K562 (cell line): ENCODE measurements around the gene KRT33B. TPM values are rescaled to one million over a fixed set of nuclear protein-coding genes. Genes with fewer than 3 reads are reported as not detected.

Experiments used
- polyA plus RNA-seq, 8 experiments: library from polyadenylated mRNA; depleted of rRNA in 4 of 8; stranded (reverse) in 5 of 8; unstranded in 3 of 8; fragments of >200 nt; fragmentation: Nextera tagmentation in 2 of 8; fragmentation: Illumina TruSeq in 1 of 8; extraction: Ambion mirVana in 2 of 8; extraction: Trizol in 1 of 8; gene quantifications; 2 replicates each; pipeline versions ENCODE4 v1.2.1 to v1.2.3, GENCODE V29; 2011 to 2014; ENCODE audit warnings: inconsistent platforms in 1 of 8, missing spikeins in 1 of 8
- total RNA-seq, 7 experiments: library from RNA; depleted of rRNA in 6 of 7; stranded (reverse); fragments of >200 nt in 6 of 7; fragmentation: Illumina TruSeq in 2 of 7; extraction: Trizol in 2 of 7; gene quantifications; 2 replicates each; pipeline versions ENCODE4 v1.2.1 to v1.2.3, GENCODE V29; 2011 to 2021; ENCODE audit warnings: low replicate concordance in 1 of 7

KRT33B gene
- total and polyA plus RNA-seq, 9 of the 15 experiments (the other 6 are each of a cell fraction or from before 2014, with no cell fraction given) = not detected

Other genes with a start within 250 kb of the KRT33B start
Only the 7 nearest of the 32 such genes appear.
- not detected in 2 replicates for gene KRTAP29-1, start 67.0 kb downstream of the KRT33B start, total RNA-seq (2014; rRNA removed)
- not detected in 2 replicates for gene KRTAP29-1, start 67.0 kb downstream of the KRT33B start, total RNA-seq (2014; rRNA removed; fragmentation: Illumina TruSeq; extraction: Trizol)
- not detected in 2 replicates for gene KRTAP29-1, start 67.0 kb downstream of the KRT33B start, total RNA-seq (2015; rRNA removed; fragmentation: Illumina TruSeq; extraction: Trizol)
- gene KRTAP29-1, start 67.0 kb downstream of the KRT33B start, total RNA-seq (2021) = not detected in 2 replicates
- not detected in 2 replicates for gene KRTAP29-1, start 67.0 kb downstream of the KRT33B start, polyA plus RNA-seq (2011; rRNA removed)
- gene KRTAP29-1, start 67.0 kb downstream of the KRT33B start, polyA plus RNA-seq (2014; fragmentation: Illumina TruSeq; extraction: Trizol) = not detected in 2 replicates
- not detected for gene KRTAP29-1, start 67.0 kb downstream of the KRT33B start, polyA plus RNA-seq (2014; fragmentation: Nextera tagmentation; extraction: Ambion mirVana)
- gene KRTAP29-1, start 67.0 kb downstream of the KRT33B start, polyA plus RNA-seq (2014; rRNA removed) = not detected in 2 replicates
- gene KRTAP16-1, start 60.5 kb downstream of the KRT33B start, total RNA-seq (2014; rRNA removed) = not detected in 2 replicates
- gene KRTAP16-1, start 60.5 kb downstream of the KRT33B start, total RNA-seq (2014; rRNA removed; fragmentation: Illumina TruSeq; extraction: Trizol) = not detected in 2 replicates
- gene KRTAP16-1, start 60.5 kb downstream of the KRT33B start, total RNA-seq (2015; rRNA removed; fragmentation: Illumina TruSeq; extraction: Trizol) = not detected in 2 replicates
- not detected in 2 replicates for gene KRTAP16-1, start 60.5 kb downstream of the KRT33B start, total RNA-seq (2021)
- not detected in 2 replicates for gene KRTAP16-1, start 60.5 kb downstream of the KRT33B start, polyA plus RNA-seq (2011; rRNA removed)
- gene KRTAP16-1, start 60.5 kb downstream of the KRT33B start, polyA plus RNA-seq (2014; fragmentation: Illumina TruSeq; extraction: Trizol) = not detected in 2 replicates
- not detected for gene KRTAP16-1, start 60.5 kb downstream of the KRT33B start, polyA plus RNA-seq (2014; fragmentation: Nextera tagmentation; extraction: Ambion mirVana)
- gene KRTAP16-1, start 60.5 kb downstream of the KRT33B start, polyA plus RNA-seq (2014; rRNA removed) = not detected in 2 replicates
- not detected in 2 replicates for gene KRTAP17-1, start 54.1 kb downstream of the KRT33B start, total RNA-seq (2014; rRNA removed)
- gene KRTAP17-1, start 54.1 kb downstream of the KRT33B start, total RNA-seq (2014; rRNA removed; fragmentation: Illumina TruSeq; extraction: Trizol) = not detected in 2 replicates
- gene KRTAP17-1, start 54.1 kb downstream of the KRT33B start, total RNA-seq (2015; rRNA removed; fragmentation: Illumina TruSeq; extraction: Trizol) = not detected in 2 replicates
- gene KRTAP17-1, start 54.1 kb downstream of the KRT33B start, total RNA-seq (2021) = not detected in 2 replicates
- not detected in 2 replicates for gene KRTAP17-1, start 54.1 kb downstream of the KRT33B start, polyA plus RNA-seq (2011; rRNA removed)
- gene KRTAP17-1, start 54.1 kb downstream of the KRT33B start, polyA plus RNA-seq (2014; fragmentation: Illumina TruSeq; extraction: Trizol) = not detected in 2 replicates
- not detected for gene KRTAP17-1, start 54.1 kb downstream of the KRT33B start, polyA plus RNA-seq (2014; fragmentation: Nextera tagmentation; extraction: Ambion mirVana)
- not detected in 2 replicates for gene KRTAP17-1, start 54.1 kb downstream of the KRT33B start, polyA plus RNA-seq (2014; rRNA removed)
- not detected in 2 replicates for gene KRT33A, start 19.0 kb downstream of the KRT33B start, total RNA-seq (2014; rRNA removed)
- gene KRT33A, start 19.0 kb downstream of the KRT33B start, total RNA-seq (2014; rRNA removed; fragmentation: Illumina TruSeq; extraction: Trizol) = not detected in 2 replicates
- gene KRT33A, start 19.0 kb downstream of the KRT33B start, total RNA-seq (2015; rRNA removed; fragmentation: Illumina TruSeq; extraction: Trizol) = not detected in 2 replicates
- gene KRT33A, start 19.0 kb downstream of the KRT33B start, total RNA-seq (2021) = not detected in 2 replicates
- gene KRT33A, start 19.0 kb downstream of the KRT33B start, polyA plus RNA-seq (2011; rRNA removed) = not detected in 2 replicates
- not detected in 2 replicates for gene KRT33A, start 19.0 kb downstream of the KRT33B start, polyA plus RNA-seq (2014; fragmentation: Illumina TruSeq; extraction: Trizol)
- not detected for gene KRT33A, start 19.0 kb downstream of the KRT33B start, polyA plus RNA-seq (2014; fragmentation: Nextera tagmentation; extraction: Ambion mirVana)
- gene KRT33A, start 19.0 kb downstream of the KRT33B start, polyA plus RNA-seq (2014; rRNA removed) = not detected in 2 replicates
- not detected in 2 replicates for gene KRT34, start 12.5 kb upstream of the KRT33B start, total RNA-seq (2014; rRNA removed)
- not detected in 2 replicates for gene KRT34, start 12.5 kb upstream of the KRT33B start, total RNA-seq (2014; rRNA removed; fragmentation: Illumina TruSeq; extraction: Trizol)
- gene KRT34, start 12.5 kb upstream of the KRT33B start, total RNA-seq (2015; rRNA removed; fragmentation: Illumina TruSeq; extraction: Trizol) = not detected in 2 replicates
- gene KRT34, start 12.5 kb upstream of the KRT33B start, total RNA-seq (2021) = not detected in 2 replicates
- not detected in 2 replicates for gene KRT34, start 12.5 kb upstream of the KRT33B start, polyA plus RNA-seq (2011; rRNA removed)
- gene KRT34, start 12.5 kb upstream of the KRT33B start, polyA plus RNA-seq (2014; fragmentation: Illumina TruSeq; extraction: Trizol) = not detected in 2 replicates
- not detected for gene KRT34, start 12.5 kb upstream of the KRT33B start, polyA plus RNA-seq (2014; fragmentation: Nextera tagmentation; extraction: Ambion mirVana)
- not detected in 2 replicates for gene KRT34, start 12.5 kb upstream of the KRT33B start, polyA plus RNA-seq (2014; rRNA removed)
- gene KRT31, start 27.8 kb upstream of the KRT33B start, total RNA-seq (2014; rRNA removed) = not detected in 2 replicates
- gene KRT31, start 27.8 kb upstream of the KRT33B start, total RNA-seq (2014; rRNA removed; fragmentation: Illumina TruSeq; extraction: Trizol) = not detected in 2 replicates
- not detected in 2 replicates for gene KRT31, start 27.8 kb upstream of the KRT33B start, total RNA-seq (2015; rRNA removed; fragmentation: Illumina TruSeq; extraction: Trizol)
- gene KRT31, start 27.8 kb upstream of the KRT33B start, total RNA-seq (2021) = not detected in 2 replicates
- not detected in 2 replicates for gene KRT31, start 27.8 kb upstream of the KRT33B start, polyA plus RNA-seq (2011; rRNA removed)
- gene KRT31, start 27.8 kb upstream of the KRT33B start, polyA plus RNA-seq (2014; fragmentation: Illumina TruSeq; extraction: Trizol) = not detected in 2 replicates
- not detected for gene KRT31, start 27.8 kb upstream of the KRT33B start, polyA plus RNA-seq (2014; fragmentation: Nextera tagmentation; extraction: Ambion mirVana)
- not detected in 2 replicates for gene KRT31, start 27.8 kb upstream of the KRT33B start, polyA plus RNA-seq (2014; rRNA removed)
- gene KRT37, start 54.8 kb upstream of the KRT33B start, total RNA-seq (2014; rRNA removed) = not detected in 2 replicates
- gene KRT37, start 54.8 kb upstream of the KRT33B start, total RNA-seq (2014; rRNA removed; fragmentation: Illumina TruSeq; extraction: Trizol) = not detected in 2 replicates
- gene KRT37, start 54.8 kb upstream of the KRT33B start, total RNA-seq (2015; rRNA removed; fragmentation: Illumina TruSeq; extraction: Trizol) = not detected in 2 replicates
- not detected in 2 replicates for gene KRT37, start 54.8 kb upstream of the KRT33B start, total RNA-seq (2021)
- gene KRT37, start 54.8 kb upstream of the KRT33B start, polyA plus RNA-seq (2011; rRNA removed) = not detected in 2 replicates
- not detected in 2 replicates for gene KRT37, start 54.8 kb upstream of the KRT33B start, polyA plus RNA-seq (2014; fragmentation: Illumina TruSeq; extraction: Trizol)
- gene KRT37, start 54.8 kb upstream of the KRT33B start, polyA plus RNA-seq (2014; fragmentation: Nextera tagmentation; extraction: Ambion mirVana) = not detected
- not detected in 2 replicates for gene KRT37, start 54.8 kb upstream of the KRT33B start, polyA plus RNA-seq (2014; rRNA removed)